GM12878 (cell line): Measurements from ENCODE around the gene GLRX2. TPM values are rescaled to one million over a fixed set of nuclear protein-coding genes. Genes with fewer than 3 reads are reported as not detected.

Source experiments
- ATAC-seq: fragments of 200-7000 bp; cut with Tn5 transposase; 3 replicates; pipeline ENCODE4 v1.9.1; 2020; ENCODE audit warnings: mild to moderate bottlenecking, moderate library complexity
- BruUV-seq: library from RNA; stranded (reverse); fragments of 400-500 nt; replicated peaks from 2 replicates; lab custom pipeline; 2021; lab: Mats Ljungman, UMichigan
- CTCF ChIA-PET: fragments of 300-600 bp; sonication (Branson Sonifier 250); formaldehyde crosslinking; extraction: SDS; loops from one replicate; lab custom pipeline; 2021; ENCODE audit warnings: inconsistent platforms; lab: Yijun Ruan, JAX
- POLR2A ChIA-PET: fragments of 350-600 bp; formaldehyde crosslinking; extraction: SDS; loops from one replicate; lab custom pipeline; 2021; ENCODE audit warnings: inconsistent platforms; lab: Charles Lee
- RAD21 ChIA-PET: fragments of 300-600 bp; sonication (Branson Sonifier 250); formaldehyde crosslinking; loops from one replicate; lab custom pipeline; 2023; ENCODE audit warnings: antibody characterized with exemption; ENCODE audit not compliant: unreplicated experiment; lab: Charles Lee
- SMC1A ChIA-PET: fragments of 300-600 bp; sonication (Branson Sonifier 250); formaldehyde crosslinking; loops from one replicate; lab custom pipeline; 2023; ENCODE audit not compliant: unreplicated experiment, uncharacterized antibody; lab: Charles Lee
- DNase-seq: peaks from one replicate; pipeline ENCODE4 v3.0.0-alpha.2; 2011; ENCODE audit warnings: low read depth, low spot score
- FAIRE-seq: peaks from 3 replicates; lab custom pipeline; 2011; peaks lifted over from hg19 to GRCh38; lab: Jason Lieb, UNC
- H2AFZ ChIP-seq: 2 replicates; pipeline ENCODE4 v1.6.0; 2011; ENCODE audit warnings: low read depth, low read length, control low read depth; ENCODE audit not compliant: control insufficient read depth
- H3K27ac ChIP-seq: 2 replicates; pipeline ENCODE4 v1.5.1; 2011; ENCODE audit warnings: control low read depth; ENCODE audit not compliant: control insufficient read depth, insufficient read depth
- H3K27me3 ChIP-seq, 2 experiments: replicated peaks in 1 of 2; 2 replicates each; pipeline versions ENCODE4 v1.6.0 to v1.6.1; 2011; ENCODE audit warnings: low read length in 1 of 2; ENCODE audit not compliant: control insufficient read depth in 2 of 2, insufficient read depth in 2 of 2
- H3K36me3 ChIP-seq, 2 experiments: 2 replicates each; pipeline ENCODE4 v1.5.1; 2011; ENCODE audit warnings: low read length in 1 of 2; ENCODE audit not compliant: control insufficient read depth in 2 of 2, insufficient read depth in 2 of 2
- H3K4me1 ChIP-seq: 2 replicates; pipeline ENCODE4 v1.6.1; 2011; ENCODE audit warnings: mild to moderate bottlenecking, low read length, moderate library complexity, mixed read lengths; ENCODE audit not compliant: control insufficient read depth, insufficient read depth
- H3K4me2 ChIP-seq: 2 replicates; pipeline ENCODE4 v1.6.0; 2011; ENCODE audit warnings: control low read depth; ENCODE audit not compliant: control insufficient read depth, insufficient read depth
- H3K4me3 ChIP-seq: fragments of 200-600 bp; sonication (generic); 2 replicates; pipeline ENCODE4 v1.5.1; 2016
- H3K79me2 ChIP-seq: 2 replicates; pipeline ENCODE4 v1.6.0; 2011; ENCODE audit warnings: low read length; ENCODE audit not compliant: control insufficient read depth, insufficient read depth
- H3K9ac ChIP-seq: 2 replicates; pipeline ENCODE4 v1.8.0; 2011; ENCODE audit warnings: low read length, control low read depth, mixed read lengths; ENCODE audit not compliant: control insufficient read depth, insufficient read depth
- H3K9me3 ChIP-seq: replicated peaks from 3 replicates; pipeline ENCODE4 v1.5.1; 2011; ENCODE audit warnings: mild to moderate bottlenecking, low read length; ENCODE audit not compliant: control insufficient read depth, insufficient read depth
- H4K20me1 ChIP-seq: 2 replicates; pipeline ENCODE4 v1.6.0; 2011; ENCODE audit not compliant: control insufficient read depth, insufficient read depth
- ATF7 ChIP-seq: fragments of 450-650 bp; IDR thresholded peaks from 2 replicates; pipeline ENCODE4 v1.6.1; 2016; ENCODE audit warnings: low read depth, mild to moderate bottlenecking
- BACH1 ChIP-seq: fragments of 450-650 bp; IDR thresholded peaks from 2 replicates; pipeline ENCODE4 v1.6.1; 2017; ENCODE audit warnings: mild to moderate bottlenecking, borderline replicate concordance
- BCL11A ChIP-seq: IDR thresholded peaks from 2 replicates; pipeline ENCODE4 v1.6.1; 2011; ENCODE audit warnings: low read depth, low read length
- CBFB ChIP-seq: IDR thresholded peaks from 2 replicates; pipeline ENCODE4 v1.6.1; 2016; ENCODE audit warnings: antibody characterized with exemption, low read depth
- CREB1 ChIP-seq: IDR thresholded peaks from 2 replicates; pipeline ENCODE4 v1.6.1; 2012; ENCODE audit warnings: low read depth, mild to moderate bottlenecking, inconsistent platforms
- CREM ChIP-seq: IDR thresholded peaks from 2 replicates; pipeline ENCODE4 v1.6.1; 2014; ENCODE audit warnings: antibody characterized with exemption, low read depth
- ETV6 ChIP-seq, 2 experiments: fragments of 450-650 bp in 1 of 2; IDR thresholded peaks in 1 of 2; conservative IDR thresholded peaks in 1 of 2; 2 replicates each; pipeline ENCODE4 v1.6.1; 2014; ENCODE audit warnings: antibody characterized with exemption in 1 of 2, borderline replicate concordance in 1 of 2, low read depth in 1 of 2, mild to moderate bottlenecking in 1 of 2, moderate library complexity in 1 of 2
- GABPA ChIP-seq: IDR thresholded peaks from 2 replicates; pipeline ENCODE4 v1.6.1; 2014; ENCODE audit warnings: antibody characterized with exemption, low read depth, mild to moderate bottlenecking, inconsistent platforms
- IRF4 ChIP-seq: IDR thresholded peaks from 2 replicates; pipeline ENCODE4 v1.6.1; 2011; ENCODE audit warnings: low read depth, low read length
- JUNB ChIP-seq: IDR thresholded peaks from 2 replicates; pipeline ENCODE4 v1.6.1; 2016; ENCODE audit warnings: antibody characterized with exemption, mild to moderate bottlenecking
- MEF2B ChIP-seq: fragments of 450-650 bp; IDR thresholded peaks from 2 replicates; pipeline ENCODE4 v1.6.1; 2018; ENCODE audit warnings: mild to moderate bottlenecking, moderate library complexity; ENCODE audit not compliant: partially characterized antibody, poor library complexity, severe bottlenecking
- MTA3 ChIP-seq: IDR thresholded peaks from 2 replicates; pipeline ENCODE4 v1.6.1; 2012; ENCODE audit warnings: low read length, inconsistent platforms, borderline replicate concordance
- NR2F1 ChIP-seq: fragments of 450-650 bp; conservative IDR thresholded peaks from 2 replicates; pipeline ENCODE4 v1.6.1; 2017; ENCODE audit warnings: mild to moderate bottlenecking
- POLR2A ChIP-seq: IDR thresholded peaks from 2 replicates; pipeline ENCODE4 v1.6.1; 2011; ENCODE audit warnings: low read depth, mild to moderate bottlenecking, low read length
- POLR2AphosphoS5 ChIP-seq: IDR thresholded peaks from 2 replicates; pipeline ENCODE4 v1.6.1; 2011; ENCODE audit warnings: mild to moderate bottlenecking, low read length, inconsistent platforms
- RUNX3 ChIP-seq: IDR thresholded peaks from 2 replicates; pipeline ENCODE4 v1.6.1; 2012; ENCODE audit warnings: low read length, inconsistent platforms
- TAF1 ChIP-seq: IDR thresholded peaks from 2 replicates; pipeline ENCODE4 v1.6.1; 2011; ENCODE audit warnings: mild to moderate bottlenecking, low read depth, low read length, borderline replicate concordance
- YY1 ChIP-seq: IDR thresholded peaks from 2 replicates; pipeline ENCODE4 v1.6.1; 2011; ENCODE audit warnings: low read depth, mild to moderate bottlenecking, low read length
- ZBTB40 ChIP-seq: fragments of 450-650 bp; IDR thresholded peaks from 2 replicates; pipeline ENCODE4 v1.6.1; 2016; ENCODE audit warnings: mild to moderate bottlenecking, moderate library complexity, borderline replicate concordance
- ZNF24 ChIP-seq: fragments of 450-650 bp; IDR thresholded peaks from 2 replicates; pipeline ENCODE4 v1.6.1; 2017; ENCODE audit warnings: antibody characterized with exemption, mild to moderate bottlenecking
- ZSCAN29 ChIP-seq: fragments of 450-650 bp; IDR thresholded peaks from 2 replicates; pipeline ENCODE4 v1.6.1; 2017; ENCODE audit warnings: mild to moderate bottlenecking, moderate library complexity
- WGBS: methylation state at CpG from one replicate; pipeline ENCODE4 v1.1.6; 2016; ENCODE audit warnings: low lambda C conversion rate; ENCODE audit not compliant: insufficient replicate concordance, insufficient coverage; ENCODE audit errors: missing lambda C conversion rate; 5-methylcytosine and 5-hydroxymethylcytosine counted together
- in situ Hi-C: fragments of 300-500 bp; cut with MboI; formaldehyde crosslinking; loops from 9 replicates; pipeline ENCODE4 v1.14.3; 2018; ENCODE audit warnings: mixed read lengths
- intact Hi-C: fragments of 100-400 bp; cut with micrococcal nuclease; formaldehyde crosslinking; loops from one replicate; pipeline ENCODE4 v1.14.2; 2022; ENCODE audit not compliant: unreplicated experiment
- polyA plus RNA-seq, 11 experiments: library from polyadenylated mRNA; depleted of rRNA in 4 of 11; unstranded in 6 of 11; stranded (reverse) in 5 of 11; fragments of >200 nt; fragmentation: Nextera tagmentation in 4 of 11; fragmentation: Illumina TruSeq in 1 of 11; extraction: Ambion mirVana in 4 of 11; extraction: Trizol in 1 of 11; gene quantifications; 1 replicate in 1 of 11; 2 replicates in 10 of 11; pipeline versions ENCODE4 v1.2.1 to v1.2.3, GENCODE V29; 2011 to 2016; ENCODE audit warnings: inconsistent platforms in 2 of 11, missing spikeins in 2 of 11, low read depth in 1 of 11
- total RNA-seq, 4 experiments: library from RNA; depleted of rRNA in 3 of 4; stranded (reverse); fragments of >200 nt in 3 of 4; fragmentation: Illumina TruSeq in 1 of 4; extraction: Trizol in 1 of 4; gene quantifications; 2 replicates each; pipeline versions ENCODE4 v1.2.1 to v1.2.3, GENCODE V29; 2013 to 2021

GLRX2 gene
- total and polyA plus RNA-seq, 10 of the 15 experiments (the other 5 are each of a cell fraction or from before 2014, with no cell fraction given), result 5.5 to 67.6 (median 16.6) TPM

GRCh38 chr1:193058529-193059281, 46.5 kb downstream of the GLRX2 start:
- CTCF ChIA-PET, result interaction anchor here (0.6 to 2.4 kb wide), 24 partner anchors 8 to 586 kb away, joined by 3 to 18 read pairs (median 3); partner anchors contain the start of gene GLRX2
- Histone ChIP-seq H3K9me3 (no peaks in the 10 kb centered on the region; the same call in 1 of the 3 replicates), H3K4me3 (peak overlapping the region; percentile 80), H3K27me3 (no peaks in the 10 kb centered on the region), H3K4me1 (peaks cover 19% of the 10 kb centered on the region), H4K20me1 (no peaks in the 10 kb centered on the region), H3K9ac (peak overlapping the region; percentile 98), H3K79me2 (peaks cover 98% of the 10 kb centered on the region), H3K36me3 (peaks cover 0 to 7% of the 10 kb centered on the region in 2 experiments; a peak in 2 of 4 replicates), H3K4me2 (peak overlapping the region; percentile 96), H3K27ac (peak overlapping the region; percentile 95), H2AFZ (peak overlapping the region; percentile 81)
- in situ Hi-C loops (no loop called here), intact Hi-C loops (loop anchor here (2.0 to 10.0 kb wide), 3 partner anchors 49 to 504 kb away; partner anchors contain the start of genes CDC73 and GLRX2)
- POLR2A ChIA-PET, result interaction anchor here (0.6 to 3.9 kb wide), 11 partner anchors 9 to 511 kb away, joined by 3 to 19 read pairs (median 5); partner anchors contain the start of genes CDC73 and GLRX2
- ATAC-seq (peak; percentile 70), DNase-seq (peak; percentile 62), FAIRE-seq (peak; percentile 78)
- TSS peak; percentile 76 for BruUV-seq
- WGBS, result 1% methylated on average over 35 of the region's 37 CpGs
- RAD21 ChIA-PET, result interaction anchor here (0.6 to 2.2 kb wide), 20 partner anchors 10 to 585 kb away, joined by 3 to 17 read pairs (median 6); partner anchors contain the start of genes CDC73 and GLRX2
- SMC1A ChIA-PET, result interaction anchor here (1.0 to 3.5 kb wide), 18 partner anchors 11 to 581 kb away, joined by 3 to 13 read pairs (median 6); partner anchors contain the start of genes B3GALT2 and CDC73
- TF ChIP-seq CREM (peak; percentile 26; the same call in 1 of the 2 replicates), JUNB (peak; percentile 74; the same call in 1 of the 2 replicates), ZBTB40 (0 out of 2 replicates have a peak, but pooled peaks have one; percentile 69), POLR2A (peak; percentile 74), BCL11A (peak; percentile 63; the same call in 1 of the 2 replicates), ETV6 (conservative IDR thresholded peaks at IDR 0.05 in 1 of 2, IDR thresholded peaks at IDR 0.05 in 1 of 2; ENCODE audit: borderline replicate concordance in 1 of 2, low read depth in 1 of 2) (0 out of 4 replicates have a peak, but pooled peaks of 1 of the 2 experiments have one; percentile 20), CREB1 (peak; percentile 63; the same call in 1 of the 2 replicates), RUNX3 (peak; percentile 61), ZSCAN29 (peak; percentile 61; the same call in 1 of the 2 replicates), MEF2B (no peak), IRF4 (no peak), NR2F1 (peak; percentile 46; the same call in 1 of the 2 replicates), CBFB (0 out of 2 replicates have a peak, but pooled peaks have one; percentile 29), BACH1 (peak; percentile 79), YY1 (no peak), TAF1 (peak; percentile 83), ATF7 (0 out of 2 replicates have a peak, but pooled peaks have one; percentile 17), MTA3 (peak; percentile 43; the same call in 1 of the 2 replicates), GABPA (peak; percentile 74), ZNF24 (peak; percentile 93), POLR2AphosphoS5 (peak; percentile 84)
